Urinary bladder (tissue), 4 donors: ENCODE results near the gene CLASRP. TPM values are rescaled to one million over a fixed set of nuclear protein-coding genes. Genes with fewer than 3 reads are reported as not detected.
"Not testable (repeated sequence)": the region's sequence is repeated elsewhere in the genome, so short reads cannot be mapped to it uniquely, and the experiment has no call there.

ENCODE experiments used
- DNase-seq: peaks from one replicate; pipeline ENCODE4 v3.0.0-alpha.2; 2015; ENCODE audit errors: extremely low spot score
- H3K27ac ChIP-seq: one replicate; pipeline ENCODE4 v1.5.1; 2013; ENCODE audit warnings: low read depth, mild to moderate bottlenecking, moderate library complexity
- H3K36me3 ChIP-seq: one replicate; pipeline ENCODE4 v1.6.1; 2013; ENCODE audit warnings: mild to moderate bottlenecking, moderate library complexity; ENCODE audit not compliant: insufficient read depth
- H3K4me1 ChIP-seq: one replicate; pipeline ENCODE4 v1.6.1; 2013; ENCODE audit warnings: mild to moderate bottlenecking, moderate library complexity; ENCODE audit not compliant: insufficient read depth
- H3K4me3 ChIP-seq: one replicate; pipeline ENCODE4 v1.5.1; 2013; ENCODE audit warnings: low read depth, low read length
- WGBS: extraction: QIAGEN DNeasy Blood & Tissue Kit; methylation state at CpG from one replicate; pipeline ENCODE4 v1.1.7; 2013; 5-methylcytosine and 5-hydroxymethylcytosine counted together
- polyA plus RNA-seq: library from polyadenylated mRNA; stranded (reverse); fragments of 200-250 nt; gene quantifications from one replicate; pipeline ENCODE4 v1.2.3, GENCODE V29; 2013
- total RNA-seq: library from RNA; depleted of rRNA; stranded (reverse); fragments of >200 nt; gene quantifications from one replicate; pipeline ENCODE4 v1.2.3, GENCODE V29; 2014
- donor health status: healthy with polysubstance abuse.
- donor health status: healthy.

CLASRP gene
- 11.2 TPM for total RNA-seq
- 45.6 TPM for polyA plus RNA-seq

DNA sequence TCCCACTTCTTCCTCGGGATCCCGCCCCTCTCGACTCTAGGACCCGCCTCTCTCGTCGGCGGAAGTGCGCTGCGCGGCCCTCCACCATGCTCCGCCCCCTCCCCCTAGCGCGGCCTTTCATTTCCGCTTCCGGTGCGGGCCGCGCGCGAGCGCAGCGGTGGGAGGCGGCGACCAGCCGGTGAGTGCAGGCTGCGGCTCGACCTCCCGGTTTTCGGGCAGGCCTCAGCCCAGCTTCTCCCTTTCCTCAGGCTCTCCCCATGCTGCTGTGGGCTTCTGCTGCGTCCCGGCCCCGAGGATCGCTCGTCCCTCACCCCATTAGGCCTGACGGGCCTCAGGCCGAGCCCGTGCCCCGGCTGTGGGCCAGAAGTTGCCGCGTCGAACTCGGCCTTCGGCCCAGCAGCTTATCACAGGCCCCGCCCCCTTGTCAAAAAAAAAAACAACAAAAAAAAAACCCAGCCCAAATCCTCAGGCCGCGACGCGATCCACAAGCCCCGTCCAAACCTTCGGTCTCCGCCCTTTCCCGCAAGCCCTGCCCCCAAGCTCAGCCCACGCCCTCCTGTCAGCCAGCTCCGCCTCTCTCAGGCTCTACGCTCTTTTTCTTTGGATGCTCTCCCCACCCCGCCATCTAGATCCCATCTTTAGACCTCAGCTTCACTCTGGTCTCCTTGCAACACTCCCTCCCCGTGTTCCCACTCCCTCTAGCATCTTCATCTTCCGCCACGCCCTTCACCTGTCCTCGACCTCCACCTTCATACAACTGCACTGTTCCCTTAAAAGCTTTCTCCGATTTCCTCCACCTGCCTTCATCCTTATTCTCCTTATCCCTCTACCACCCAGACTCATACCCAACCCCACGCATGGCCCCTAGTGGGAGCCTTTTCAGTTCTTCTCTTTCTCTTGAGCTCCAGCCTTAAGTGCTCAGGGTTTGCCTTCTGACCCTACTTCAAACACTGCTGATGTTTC is at the start of gene CLASRP:
Gene CLASRP, plus strand, starts transcription at position 115 of the 963 bp plus-strand sequence. CDS start 1,168 bp downstream, outside the sequence.
- DNase-seq = peak; percentile 76
- Histone ChIP-seq H3K4me3 (peak within 1 kb of the TSS; percentile 87), H3K36me3 (no peaks in the 10 kb centered on the region), H3K4me1 (no peaks in the 10 kb centered on the region), H3K27ac (peak within 1 kb of the TSS; percentile 93)
- WGBS = 3% methylated on average over 62 of the region's 62 CpGs

DNA sequence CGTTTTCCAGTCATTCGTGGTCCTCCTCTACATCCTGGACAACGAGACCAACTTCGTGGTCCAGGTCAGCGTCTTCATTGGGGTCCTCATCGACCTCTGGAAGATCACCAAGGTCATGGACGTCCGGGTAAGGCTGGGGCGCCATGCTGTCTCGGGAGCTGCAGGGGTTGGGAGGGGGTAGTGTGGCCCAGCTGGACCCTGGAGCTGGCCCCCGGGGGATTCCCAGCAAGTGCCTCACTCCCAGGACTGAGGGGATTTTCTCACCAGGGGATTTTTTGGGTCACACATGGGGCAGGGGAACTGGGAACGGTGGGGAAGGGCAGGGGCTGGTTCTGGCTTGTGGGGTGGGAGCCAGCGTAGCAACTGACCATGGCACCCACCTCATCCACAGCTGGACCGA is 48.4 kb upstream of the CLASRP start:
- H3K4me3 ChIP-seq = no peak overlapping the region
- peaks cover 7% of the 10 kb centered on the region for H3K36me3 ChIP-seq
- WGBS = 89% methylated on average over 14 of the region's 14 CpGs
- H3K4me1 ChIP-seq = no peaks in the 10 kb centered on the region
- no peak overlapping the region for H3K27ac ChIP-seq
- DNase-seq = no peak

DNA sequence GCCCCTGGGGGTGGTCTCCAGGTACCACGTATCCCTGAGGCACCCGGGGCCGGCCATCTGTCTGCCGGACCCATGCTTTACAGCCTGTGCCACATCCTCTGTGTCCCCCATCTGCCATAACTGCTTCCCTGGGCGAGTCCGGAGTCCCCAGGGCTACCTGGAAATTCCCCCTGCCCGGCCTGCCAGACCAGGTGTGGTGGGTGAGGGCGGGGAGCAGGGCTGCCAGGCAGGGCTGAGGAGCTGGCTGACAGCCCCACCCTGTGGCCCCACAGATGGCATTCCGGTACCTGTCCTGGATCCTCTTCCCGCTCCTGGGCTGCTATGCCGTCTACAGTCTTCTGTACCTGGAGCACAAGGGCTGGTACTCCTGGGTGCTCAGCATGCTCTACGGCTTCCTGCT is 47.9 kb upstream of the CLASRP start:
- Histone ChIP-seq H3K36me3 (peaks cover 7% of the 10 kb centered on the region), H3K27ac (no peak overlapping the region), H3K4me3 (no peak overlapping the region), H3K4me1 (no peaks in the 10 kb centered on the region)
- 93% methylated on average over 12 of the region's 12 CpGs for WGBS
- DNase-seq = no peak

DNA sequence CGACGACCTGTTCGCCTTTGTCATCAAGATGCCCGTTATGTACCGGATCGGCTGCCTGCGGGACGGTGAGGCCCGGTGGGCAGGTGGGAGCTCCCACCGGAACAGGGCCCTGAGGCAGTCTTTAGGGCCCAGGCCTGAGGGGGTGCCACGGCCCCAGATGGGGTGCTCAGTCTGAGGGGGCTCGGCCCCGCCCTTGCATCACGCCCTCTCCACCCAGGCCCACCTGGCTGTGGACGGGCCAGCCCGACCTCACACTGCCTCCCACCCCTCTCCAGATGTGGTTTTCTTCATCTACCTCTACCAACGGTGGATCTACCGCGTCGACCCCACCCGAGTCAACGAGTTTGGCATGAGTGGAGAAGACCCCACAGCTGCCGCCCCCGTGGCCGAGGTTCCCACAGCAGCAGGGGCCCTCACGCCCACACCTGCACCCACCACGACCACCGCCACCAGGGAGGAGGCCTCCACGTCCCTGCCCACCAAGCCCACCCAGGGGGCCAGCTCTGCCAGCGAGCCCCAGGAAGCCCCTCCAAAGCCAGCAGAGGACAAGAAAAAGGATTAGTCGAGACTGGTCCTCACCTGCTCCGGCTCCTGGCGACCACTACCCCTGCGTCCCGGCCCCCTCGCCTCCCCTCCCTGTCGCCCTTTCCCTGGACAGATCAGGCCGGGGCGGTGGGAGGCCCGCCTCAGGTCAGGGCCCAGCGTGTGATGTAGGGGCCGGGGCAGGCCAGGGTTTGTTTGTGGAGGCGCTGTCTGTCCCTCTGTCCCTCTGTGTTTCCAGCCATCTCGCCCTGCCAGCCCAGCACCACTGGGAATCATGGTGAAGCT is 46.3 kb upstream of the CLASRP start:
- no peak overlapping the region for H3K27ac ChIP-seq
- no peak overlapping the region for H3K4me3 ChIP-seq
- H3K36me3 ChIP-seq = peaks cover 4% of the 10 kb centered on the region
- WGBS = 93% methylated on average over 44 of the region's 44 CpGs
- H3K4me1 ChIP-seq = no peaks in the 10 kb centered on the region
- no peak for DNase-seq

DNA sequence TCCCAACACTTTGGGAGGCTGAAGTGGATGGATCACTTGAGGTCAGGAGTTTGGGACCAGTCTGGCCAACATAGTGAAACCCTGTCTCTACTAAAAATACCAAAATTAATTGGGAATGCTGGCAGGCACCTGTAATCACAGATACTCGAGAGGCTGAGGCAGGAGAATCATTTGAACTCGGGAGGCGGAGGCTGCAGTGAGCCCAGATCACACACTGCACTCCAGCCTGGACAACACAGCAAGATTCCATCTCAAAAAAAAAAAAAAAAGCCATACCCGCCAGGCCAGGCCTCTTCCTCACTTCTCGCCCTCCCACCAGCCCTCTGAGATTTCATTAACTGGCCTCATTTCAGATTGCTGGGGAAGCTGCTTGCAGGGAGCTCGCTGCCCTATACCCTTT is 45.3 kb upstream of the CLASRP start:
- 88% methylated on average over 6 of the region's 6 CpGs for WGBS
- no peak for DNase-seq
- no peak overlapping the region for H3K4me3 ChIP-seq
- H3K4me1 ChIP-seq = no peaks in the 10 kb centered on the region
- H3K36me3 ChIP-seq = peaks cover 4% of the 10 kb centered on the region
- no peak overlapping the region for H3K27ac ChIP-seq

- peaks cover 4% of the 10 kb centered on the region for H3K36me3 ChIP-seq
These were observed 44.8 kb upstream of the CLASRP start for GRCh38 chr19:44993926-44994537.

GRCh38 chr19:44998025-44998424 is 40.8 kb upstream of the CLASRP start:
- no peak overlapping the region for H3K27ac ChIP-seq
- 83% methylated on average over 4 of the region's 4 CpGs for WGBS
- no peaks in the 10 kb centered on the region for H3K36me3 ChIP-seq
- no peak for DNase-seq
- H3K4me3 ChIP-seq = no peak overlapping the region
- H3K4me1 ChIP-seq = no peaks in the 10 kb centered on the region

More at GRCh38 chr19:44993926-44994537, 44.8 kb upstream of the CLASRP start:
- DNase-seq = no peak
- H3K4me1 ChIP-seq = no peaks in the 10 kb centered on the region
- WGBS = 90% methylated on average over 12 of the region's 12 CpGs
- no peak overlapping the region for H3K4me3 ChIP-seq
- no peak overlapping the region for H3K27ac ChIP-seq

DNA sequence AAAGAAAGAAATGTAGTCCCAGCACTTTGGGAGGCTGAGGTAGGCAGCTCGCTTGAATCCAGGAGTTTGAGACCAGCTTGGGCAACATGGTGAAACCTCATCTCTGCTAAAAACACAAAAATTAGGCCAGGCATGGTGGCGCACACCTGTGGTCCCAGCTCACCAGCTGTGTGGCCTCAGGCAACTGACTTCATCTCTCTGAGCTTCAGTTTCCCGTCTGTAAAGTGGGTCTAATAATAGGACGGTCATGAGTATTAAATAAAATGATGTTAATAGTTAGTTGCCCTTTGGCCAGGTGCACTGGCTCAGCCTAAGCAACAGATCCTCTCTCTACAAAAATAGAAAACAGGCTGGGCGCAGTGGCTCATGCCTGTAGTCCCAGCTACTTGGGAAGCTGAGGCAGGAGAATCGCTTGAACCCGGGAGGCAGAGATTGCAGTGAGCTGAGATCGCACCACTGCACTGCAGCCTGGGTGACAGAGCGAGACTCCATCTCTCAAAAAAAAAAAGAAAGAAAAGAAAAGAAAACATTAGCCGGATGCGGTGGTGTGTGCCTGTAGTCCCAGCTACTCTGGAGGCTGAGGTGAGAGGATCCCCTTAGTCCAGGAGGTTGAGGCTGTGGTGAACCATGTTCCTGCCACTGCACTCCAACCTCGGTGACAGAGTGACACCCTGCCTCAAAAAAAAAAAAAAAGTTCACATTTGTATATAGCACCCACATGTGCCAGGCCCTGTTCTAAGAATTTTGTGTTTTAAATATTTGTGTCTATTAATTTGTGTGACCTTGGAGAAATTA is 39.5 kb upstream of the CLASRP start:
- H3K4me1 ChIP-seq, H3K36me3 ChIP-seq: not testable (repeated sequence)

GRCh38 chr19:45000665-45001064 is 38.2 kb upstream of the CLASRP start:
- H3K4me1 ChIP-seq, H3K27ac ChIP-seq, H3K4me3 ChIP-seq, H3K36me3 ChIP-seq, DNase-seq: not testable (repeated sequence)
- 66% methylated on average over 19 of the region's 19 CpGs for WGBS

More for the DNA sequence above, 39.5 kb upstream of the CLASRP start:
- DNase-seq, H3K4me3 ChIP-seq, H3K27ac ChIP-seq: not testable (repeated sequence)
- WGBS = 80% methylated on average over 12 of the region's 12 CpGs

DNA sequence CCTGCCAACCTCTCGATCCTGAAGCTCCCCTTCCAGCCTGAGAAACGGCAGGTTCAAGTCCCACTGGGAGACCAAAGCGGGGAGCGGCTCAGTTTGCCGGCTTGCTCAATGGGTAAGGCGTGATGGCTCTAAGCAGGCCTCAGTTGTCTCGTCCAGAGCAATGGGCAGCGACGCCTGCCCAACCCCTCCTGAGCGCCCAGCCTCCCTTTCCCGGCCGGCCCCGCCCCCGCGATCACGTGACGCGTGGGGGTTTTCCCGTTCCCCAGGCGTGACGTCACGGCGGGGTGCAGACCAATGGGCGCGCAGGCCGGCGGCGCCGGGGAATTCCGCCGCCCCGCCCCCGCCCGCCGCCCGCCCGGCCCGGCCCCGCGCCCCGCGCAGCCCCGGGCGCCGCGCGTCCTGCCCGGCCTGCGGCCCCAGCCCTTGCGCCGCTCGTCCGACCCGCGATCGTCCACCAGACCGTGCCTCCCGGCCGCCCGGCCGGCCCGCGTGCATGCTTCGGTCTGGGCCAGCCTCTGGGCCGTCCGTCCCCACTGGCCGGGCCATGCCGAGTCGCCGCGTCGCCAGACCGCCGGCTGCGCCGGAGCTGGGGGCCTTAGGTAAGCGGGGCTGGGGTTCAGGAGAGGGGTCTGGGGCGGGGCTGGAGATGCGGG is 37.6 kb upstream of the CLASRP start, which contains the start of gene RELB:
Gene RELB, plus strand, starts transcription at position 378 of the 653 bp plus-strand sequence. Its CDS starts 116 bp downstream, at position 494.
- 2% methylated on average over 78 of the region's 79 CpGs for WGBS
- Histone ChIP-seq H3K4me3 (peak within 1 kb of the TSS; percentile 88), H3K36me3 (no peaks in the 10 kb centered on the region), H3K4me1 (no peaks in the 10 kb centered on the region), H3K27ac (peak within 1 kb of the TSS; percentile 97)
- DNase-seq = peak; percentile 76

GRCh38 chr19:45003485-45003884 is 35.4 kb upstream of the CLASRP start:
- no peaks in the 10 kb centered on the region for H3K36me3 ChIP-seq
- WGBS = 97% methylated on average over 4 of the region's 4 CpGs
- H3K4me1 ChIP-seq = no peaks in the 10 kb centered on the region
- no peak for DNase-seq
- H3K27ac ChIP-seq = no peak overlapping the region
- no peak overlapping the region for H3K4me3 ChIP-seq

- H3K36me3 ChIP-seq = no peaks in the 10 kb centered on the region
These were observed 33.1 kb upstream of the CLASRP start for GRCh38 chr19:45005787-45006186.

More at GRCh38 chr19:45005787-45006186, 33.1 kb upstream of the CLASRP start:
- H3K4me1 ChIP-seq = no peaks in the 10 kb centered on the region
- no peak overlapping the region for H3K4me3 ChIP-seq
- no peak for DNase-seq
- no peak overlapping the region for H3K27ac ChIP-seq
- WGBS = 73% methylated on average over 9 of the region's 9 CpGs
